ENCODE data around the gene PANK4. TPM values are rescaled to one million over a fixed set of nuclear protein-coding genes. Genes with fewer than 3 reads are reported as not detected.

The PANK4 gene
- total RNA-seq, 1 donor, result 33.5 TPM

GRCh38 chr1:2518528-2518927, 7.9 kb downstream of the PANK4 start:
- Histone ChIP-seq H3K9me3 (ENCODE audit: low read depth, low read length) (no peaks in the 10 kb centered on the region), H3K27me3 (ENCODE audit: insufficient read depth, low read length) (no peaks in the 10 kb centered on the region), H3K4me1 (ENCODE audit: insufficient read depth, low read length) (peaks cover 2% of the 10 kb centered on the region), H3K4me3 (ENCODE audit: low read length) (no peak overlapping the region)

GRCh38 chr1:2517966-2518365, 8.4 kb downstream of the PANK4 start:
- H3K4me3 ChIP-seq (ENCODE audit: low read length), result no peak overlapping the region
- no peaks in the 10 kb centered on the region for H3K27me3 ChIP-seq (ENCODE audit: insufficient read depth, low read length)
- H3K9me3 ChIP-seq (ENCODE audit: low read depth, low read length), result no peaks in the 10 kb centered on the region
- no peaks in the 10 kb centered on the region for H3K4me1 ChIP-seq (ENCODE audit: insufficient read depth, low read length)

- Histone ChIP-seq H3K4me3 (ENCODE audit: low read length) (no peak overlapping the region), H3K9me3 (ENCODE audit: low read depth, low read length) (no peaks in the 10 kb centered on the region), H3K27me3 (ENCODE audit: insufficient read depth, low read length) (no peaks in the 10 kb centered on the region), H3K4me1 (ENCODE audit: insufficient read depth, low read length) (no peaks in the 10 kb centered on the region)
These were observed 9.4 kb downstream of the PANK4 start for GRCh38 chr1:2516946-2517345.

GRCh38 chr1:2516124-2516523, 10.3 kb downstream of the PANK4 start:
- H3K27me3 ChIP-seq (ENCODE audit: insufficient read depth, low read length), result no peaks in the 10 kb centered on the region
- H3K4me3 ChIP-seq (ENCODE audit: low read length), result no peak overlapping the region
- no peaks in the 10 kb centered on the region for H3K4me1 ChIP-seq (ENCODE audit: insufficient read depth, low read length)
- no peaks in the 10 kb centered on the region for H3K9me3 ChIP-seq (ENCODE audit: low read depth, low read length)

- Histone ChIP-seq H3K4me1 (ENCODE audit: insufficient read depth, low read length) (no peaks in the 10 kb centered on the region), H3K4me3 (ENCODE audit: low read length) (no peak overlapping the region), H3K27me3 (ENCODE audit: insufficient read depth, low read length) (no peaks in the 10 kb centered on the region), H3K9me3 (ENCODE audit: low read depth, low read length) (no peaks in the 10 kb centered on the region)
These were observed 10.7 kb downstream of the PANK4 start for GRCh38 chr1:2515763-2516080.

- Histone ChIP-seq H3K4me1 (ENCODE audit: insufficient read depth, low read length) (no peaks in the 10 kb centered on the region), H3K4me3 (ENCODE audit: low read length) (no peak overlapping the region), H3K27me3 (ENCODE audit: insufficient read depth, low read length) (no peaks in the 10 kb centered on the region), H3K9me3 (ENCODE audit: low read depth, low read length) (no peaks in the 10 kb centered on the region)
These were observed 11.3 kb downstream of the PANK4 start for GRCh38 chr1:2514863-2515762.

- no peak overlapping the region for H3K4me3 ChIP-seq (ENCODE audit: low read length)
- H3K9me3 ChIP-seq (ENCODE audit: low read depth, low read length), result no peaks in the 10 kb centered on the region
- no peaks in the 10 kb centered on the region for H3K4me1 ChIP-seq (ENCODE audit: insufficient read depth, low read length)
- no peaks in the 10 kb centered on the region for H3K27me3 ChIP-seq (ENCODE audit: insufficient read depth, low read length)
These were observed 12.3 kb downstream of the PANK4 start for GRCh38 chr1:2513939-2514652.

GRCh38 chr1:2512862-2513421, 13.5 kb downstream of the PANK4 start:
- H3K27me3 ChIP-seq (ENCODE audit: insufficient read depth, low read length), result no peaks in the 10 kb centered on the region
- no peaks in the 10 kb centered on the region for H3K4me1 ChIP-seq (ENCODE audit: insufficient read depth, low read length)
- no peak overlapping the region for H3K4me3 ChIP-seq (ENCODE audit: low read length)
- H3K9me3 ChIP-seq (ENCODE audit: low read depth, low read length), result no peaks in the 10 kb centered on the region

- Histone ChIP-seq H3K4me3 (ENCODE audit: low read length) (no peak overlapping the region), H3K4me1 (ENCODE audit: insufficient read depth, low read length) (no peaks in the 10 kb centered on the region), H3K27me3 (ENCODE audit: insufficient read depth, low read length) (no peaks in the 10 kb centered on the region), H3K9me3 (ENCODE audit: low read depth, low read length) (no peaks in the 10 kb centered on the region)
These were observed 15.8 kb downstream of the PANK4 start for GRCh38 chr1:2510366-2511155.

- Histone ChIP-seq H3K4me1 (ENCODE audit: insufficient read depth, low read length) (no peaks in the 10 kb centered on the region), H3K9me3 (ENCODE audit: low read depth, low read length) (no peaks in the 10 kb centered on the region), H3K27me3 (ENCODE audit: insufficient read depth, low read length) (no peaks in the 10 kb centered on the region), H3K4me3 (ENCODE audit: low read length) (no peak overlapping the region)
These were observed 16.8 kb downstream of the PANK4 start for GRCh38 chr1:2509589-2509988.

- Histone ChIP-seq H3K9me3 (ENCODE audit: low read depth, low read length) (no peaks in the 10 kb centered on the region), H3K27me3 (ENCODE audit: insufficient read depth, low read length) (no peaks in the 10 kb centered on the region), H3K4me3 (ENCODE audit: low read length) (no peak overlapping the region), H3K4me1 (ENCODE audit: insufficient read depth, low read length) (no peaks in the 10 kb centered on the region)
These were observed 17.6 kb downstream of the PANK4 start for GRCh38 chr1:2508751-2509150.

GRCh38 chr1:2508180-2508579, 18.2 kb downstream of the PANK4 start:
- H3K9me3 ChIP-seq (ENCODE audit: low read depth, low read length), result no peaks in the 10 kb centered on the region
- H3K27me3 ChIP-seq (ENCODE audit: insufficient read depth, low read length), result no peaks in the 10 kb centered on the region
- H3K4me3 ChIP-seq (ENCODE audit: low read length), result no peak overlapping the region
- no peaks in the 10 kb centered on the region for H3K4me1 ChIP-seq (ENCODE audit: insufficient read depth, low read length)

GRCh38 chr1:2507744-2508155, 18.6 kb downstream of the PANK4 start:
- Histone ChIP-seq H3K4me3 (ENCODE audit: low read length) (no peak overlapping the region), H3K9me3 (ENCODE audit: low read depth, low read length) (no peaks in the 10 kb centered on the region), H3K4me1 (ENCODE audit: insufficient read depth, low read length) (no peaks in the 10 kb centered on the region)

GRCh38 chr1:2506901-2507565, 19.4 kb downstream of the PANK4 start:
- Histone ChIP-seq H3K27me3 (ENCODE audit: insufficient read depth, low read length) (no peaks in the 10 kb centered on the region), H3K4me1 (ENCODE audit: insufficient read depth, low read length) (no peaks in the 10 kb centered on the region), H3K9me3 (ENCODE audit: low read depth, low read length) (no peaks in the 10 kb centered on the region), H3K4me3 (ENCODE audit: low read length) (no peak overlapping the region)

More at GRCh38 chr1:2507744-2508155, 18.6 kb downstream of the PANK4 start:
- no peaks in the 10 kb centered on the region for H3K27me3 ChIP-seq (ENCODE audit: insufficient read depth, low read length)
